ENCODE results near the gene MACROD2. TPM values are rescaled to one million over a fixed set of nuclear protein-coding genes. Genes with fewer than 3 reads are reported as not detected.

The MACROD2 gene
- polyA plus RNA-seq, 1 donor from 2014 or later = 23.2 TPM

GRCh38 chr20:15059438-15059837 is 1064.1 kb downstream of the MACROD2 start:
- no peak overlapping the region for H3K27ac ChIP-seq (ENCODE audit: low read length)
- no peaks in the 10 kb centered on the region for H3K9me3 ChIP-seq (ENCODE audit: low read length)
- no peaks in the 10 kb centered on the region for H3K36me3 ChIP-seq (ENCODE audit: insufficient read depth, low read length)
- no peak overlapping the region for H3K4me3 ChIP-seq (ENCODE audit: low read length)
- no peak overlapping the region for H3K4me2 ChIP-seq (ENCODE audit: low read length)
- H3F3A ChIP-seq (ENCODE audit: insufficient read depth, low read length, poor library complexity, severe bottlenecking) = no peaks in the 10 kb centered on the region
- no peaks in the 10 kb centered on the region for H3K79me2 ChIP-seq (replicated peaks; ENCODE audit: insufficient read depth, low read length)
- H3K27me3 ChIP-seq (ENCODE audit: insufficient read depth, low read depth, low read length) = no peaks in the 10 kb centered on the region
- H3K9ac ChIP-seq (ENCODE audit: low read length) = no peak overlapping the region
- H4K20me1 ChIP-seq (ENCODE audit: insufficient read depth) = no peaks in the 10 kb centered on the region
- no peak overlapping the region for H2AFZ ChIP-seq (ENCODE audit: low read depth, low read length)
- no peak for TF ChIP-seq REST (IDR thresholded peaks at IDR 0.05; ENCODE audit: borderline replicate concordance)
- no peak for TF ChIP-seq CTCF (IDR thresholded peaks at IDR 0.05; ENCODE audit: poor library complexity, severe bottlenecking)
- TF ChIP-seq SMC3 (conservative IDR thresholded peaks at IDR 0.05; ENCODE audit: poor library complexity) = no peak
- no peak for TF ChIP-seq EZH2 (IDR thresholded peaks at IDR 0.05; ENCODE audit: borderline replicate concordance, insufficient read depth, low read length, poor library complexity, severe bottlenecking)
- TF ChIP-seq EP300 (conservative IDR thresholded peaks at IDR 0.05; ENCODE audit: poor library complexity, severe bottlenecking) = no peak
- no peak for TF ChIP-seq POLR2AphosphoS5 (IDR thresholded peaks at IDR 0.05)
- no peak for TF ChIP-seq TAF1 (IDR thresholded peaks at IDR 0.05; ENCODE audit: low read depth)
- TF ChIP-seq RAD21 (conservative IDR thresholded peaks at IDR 0.05) = no peak
- TF ChIP-seq MXI1 (conservative IDR thresholded peaks at IDR 0.05; ENCODE audit: poor library complexity, severe bottlenecking) = no peak
- H3K9me2 ChIP-seq (ENCODE audit: insufficient read depth, low read length) = no peaks in the 10 kb centered on the region

GRCh38 chr20:15060265-15061060 is 1065.1 kb downstream of the MACROD2 start:
- no peak overlapping the region for H3K27ac ChIP-seq (ENCODE audit: low read length)

More at GRCh38 chr20:15060265-15061060, 1065.1 kb downstream of the MACROD2 start:
- Histone ChIP-seq H2AFZ (ENCODE audit: low read depth, low read length) (no peak overlapping the region), H3K27me3 (ENCODE audit: insufficient read depth, low read depth, low read length) (no peaks in the 10 kb centered on the region), H4K20me1 (ENCODE audit: insufficient read depth) (no peaks in the 10 kb centered on the region), H3K9me2 (ENCODE audit: insufficient read depth, low read length) (no peaks in the 10 kb centered on the region), H3K9ac (ENCODE audit: low read length) (no peak overlapping the region), H3K36me3 (ENCODE audit: insufficient read depth, low read length) (no peaks in the 10 kb centered on the region), H3K9me3 (ENCODE audit: low read length) (no peaks in the 10 kb centered on the region), H3K4me3 (ENCODE audit: low read length) (no peak overlapping the region), H3K79me2 (replicated peaks; ENCODE audit: insufficient read depth, low read length) (no peaks in the 10 kb centered on the region), H3F3A (ENCODE audit: insufficient read depth, low read length, poor library complexity, severe bottlenecking) (no peaks in the 10 kb centered on the region), H3K4me2 (ENCODE audit: low read length) (no peak overlapping the region)
- TF ChIP-seq CTCF (IDR thresholded peaks at IDR 0.05; ENCODE audit: poor library complexity, severe bottlenecking) (no peak), MXI1 (conservative IDR thresholded peaks at IDR 0.05; ENCODE audit: poor library complexity, severe bottlenecking) (no peak), REST (IDR thresholded peaks at IDR 0.05; ENCODE audit: borderline replicate concordance) (no peak), EZH2 (IDR thresholded peaks at IDR 0.05; ENCODE audit: borderline replicate concordance, insufficient read depth, low read length, poor library complexity, severe bottlenecking) (no peak), TAF1 (IDR thresholded peaks at IDR 0.05; ENCODE audit: low read depth) (no peak)
